BJ (cell line): ENCODE data around the gene TPD52L2. TPM values are rescaled to one million over a fixed set of nuclear protein-coding genes. Genes with fewer than 3 reads are reported as not detected.
A peak's percentile ranks its signal among the peaks of the same experiment; 100 is the strongest.

ENCODE experiments used
- CTCF ChIA-PET: fragments of 350-600 bp; formaldehyde crosslinking; extraction: SDS; loops from one replicate; lab custom pipeline; 2021; ENCODE audit warnings: antibody characterized with exemption, inconsistent platforms; lab: Yijun Ruan, JAX
- POLR2A ChIA-PET: fragments of 300-600 bp; sonication (Branson Sonifier 250); formaldehyde crosslinking; extraction: SDS; loops from one replicate; lab custom pipeline; 2021; ENCODE audit warnings: antibody characterized with exemption; lab: Charles Lee
- DNase-seq: peaks from one replicate; pipeline ENCODE4 v3.0.0-alpha.2; 2011; ENCODE audit warnings: low read depth
- H3K27me3 ChIP-seq: 2 replicates; pipeline ENCODE4 v1.6.0; 2011; ENCODE audit warnings: low read length; ENCODE audit not compliant: control insufficient read depth, insufficient read depth
- H3K36me3 ChIP-seq: 2 replicates; pipeline ENCODE4 v1.5.1; 2011; ENCODE audit warnings: low read length; ENCODE audit not compliant: control insufficient read depth, insufficient read depth
- H3K4me3 ChIP-seq: 2 replicates; pipeline ENCODE4 v1.5.1; 2011; ENCODE audit warnings: low read depth, mild to moderate bottlenecking, control low read depth, low read length
- CTCF ChIP-seq: IDR thresholded peaks from 2 replicates; pipeline ENCODE4 v1.5.1; 2011; ENCODE audit warnings: low read depth, mild to moderate bottlenecking, control low read depth, inconsistent platforms, low read length, moderate library complexity; ENCODE audit not compliant: insufficient read depth
- polyA plus RNA-seq: library from polyadenylated mRNA; depleted of rRNA; stranded (reverse); fragments of >200 nt; gene quantifications from 2 replicates; pipeline ENCODE4 v1.2.3, GENCODE V29; 2011

TPD52L2 gene
- polyA plus RNA-seq, 1 experiment = 288 TPM

GRCh38 chr20:63932606-63933160 lies 67.6 kb downstream of the TPD52L2 start:
- Histone ChIP-seq H3K36me3 (peaks cover 40% of the 10 kb centered on the region), H3K4me3 (no peak overlapping the region), H3K27me3 (no peaks in the 10 kb centered on the region)
- TF ChIP-seq CTCF = no peak
- POLR2A ChIA-PET = no interaction called here
- CTCF ChIA-PET = interaction anchor here (0.6 to 1.1 kb wide), 2 partner anchors 41 to 168 kb away, joined by 3 read pairs; no protein-coding TSS in a partner anchor
- DNase-seq = no peak

- no peak for DNase-seq
- Histone ChIP-seq H3K4me3 (no peak overlapping the region), H3K27me3 (no peaks in the 10 kb centered on the region), H3K36me3 (peaks cover 41% of the 10 kb centered on the region)
- ChIA-PET CTCF (interaction anchor here (1.0 to 1.9 kb wide), 3 partner anchors 13 to 40 kb away, joined by 3 to 8 read pairs (median 4); no protein-coding TSS in a partner anchor), POLR2A (no interaction called here)
- no peak for TF ChIP-seq CTCF
These were observed 68.6 kb downstream of the TPD52L2 start for GRCh38 chr20:63933646-63934045.

GRCh38 chr20:63934271-63935068 lies 69.4 kb downstream of the TPD52L2 start:
- CTCF ChIA-PET = interaction anchor here (1.0 to 1.9 kb wide), 3 partner anchors 14 to 40 kb away, joined by 3 to 8 read pairs (median 4); no protein-coding TSS in a partner anchor
- Histone ChIP-seq H3K4me3 (no peak overlapping the region), H3K36me3 (peaks cover 40% of the 10 kb centered on the region), H3K27me3 (no peaks in the 10 kb centered on the region)
- DNase-seq = no peak
- POLR2A ChIA-PET = no interaction called here
- peak; percentile 34 for TF ChIP-seq CTCF

- H3K4me3 ChIP-seq = no peak overlapping the region
- no peak for TF ChIP-seq CTCF
- H3K36me3 ChIP-seq = peaks cover 39% of the 10 kb centered on the region
- ChIA-PET POLR2A (no interaction called here), CTCF (interaction anchor here (1.9 kb wide), 1 partner anchor 39 kb away, joined by 8 read pairs; no protein-coding TSS in a partner anchor)
- DNase-seq = no peak
- no peaks in the 10 kb centered on the region for H3K27me3 ChIP-seq
These were observed 70.4 kb downstream of the TPD52L2 start for GRCh38 chr20:63935447-63935846.

- Histone ChIP-seq H3K27me3 (no peaks in the 10 kb centered on the region), H3K4me3 (no peak overlapping the region), H3K36me3 (peaks cover 31% of the 10 kb centered on the region)
- DNase-seq = no peak
- ChIA-PET POLR2A (no interaction called here), CTCF (no interaction called here)
- TF ChIP-seq CTCF = no peak
These were observed 72.5 kb downstream of the TPD52L2 start for GRCh38 chr20:63937596-63937995.
